Esophagus squamous epithelium (tissue), 4 donors: Measurements from ENCODE around the gene GRIK4.

ENCODE experiments used
- CTCF ChIP-seq, 6 experiments: fragments of 450-650 bp in 4 of 6; fragments of 200-600 bp in 2 of 6; sonication (generic) in 2 of 6; IDR thresholded peaks; one replicate each; pipeline ENCODE4 v1.5.1; 2016 to 2019; ENCODE audit warnings: antibody characterized with exemption in 6 of 6, mild to moderate bottlenecking in 4 of 6, moderate library complexity in 4 of 6
- POLR2A ChIP-seq, 4 donors: fragments of 450-650 bp; IDR thresholded peaks; one replicate each; pipeline ENCODE4 v1.6.1; 2017; ENCODE audit warnings: antibody characterized with exemption in 4 of 4, mild to moderate bottlenecking in 4 of 4, moderate library complexity in 3 of 4

GRCh38 chr11:120618399-120618798, 106.9 kb downstream of the GRIK4 start:
- TF ChIP-seq CTCF (IDR thresholded peaks at IDR 0.05), result no peak
- TF ChIP-seq POLR2A (IDR thresholded peaks at IDR 0.05), result no peak
